HG02678 (cell line): ENCODE results near the gene NAV1.
"Not testable (repeated sequence)": the region's sequence is repeated elsewhere in the genome, so short reads cannot be mapped to it uniquely, and the experiment has no call there.

Experiments
- ATAC-seq: cut with Tn5 transposase; IDR thresholded peaks from one replicate; pipeline ENCODE4 v1.9.1; 2021; ENCODE audit warnings: mild to moderate bottlenecking, moderate library complexity; ENCODE audit not compliant: unreplicated experiment

The NAV1 gene

DNA sequence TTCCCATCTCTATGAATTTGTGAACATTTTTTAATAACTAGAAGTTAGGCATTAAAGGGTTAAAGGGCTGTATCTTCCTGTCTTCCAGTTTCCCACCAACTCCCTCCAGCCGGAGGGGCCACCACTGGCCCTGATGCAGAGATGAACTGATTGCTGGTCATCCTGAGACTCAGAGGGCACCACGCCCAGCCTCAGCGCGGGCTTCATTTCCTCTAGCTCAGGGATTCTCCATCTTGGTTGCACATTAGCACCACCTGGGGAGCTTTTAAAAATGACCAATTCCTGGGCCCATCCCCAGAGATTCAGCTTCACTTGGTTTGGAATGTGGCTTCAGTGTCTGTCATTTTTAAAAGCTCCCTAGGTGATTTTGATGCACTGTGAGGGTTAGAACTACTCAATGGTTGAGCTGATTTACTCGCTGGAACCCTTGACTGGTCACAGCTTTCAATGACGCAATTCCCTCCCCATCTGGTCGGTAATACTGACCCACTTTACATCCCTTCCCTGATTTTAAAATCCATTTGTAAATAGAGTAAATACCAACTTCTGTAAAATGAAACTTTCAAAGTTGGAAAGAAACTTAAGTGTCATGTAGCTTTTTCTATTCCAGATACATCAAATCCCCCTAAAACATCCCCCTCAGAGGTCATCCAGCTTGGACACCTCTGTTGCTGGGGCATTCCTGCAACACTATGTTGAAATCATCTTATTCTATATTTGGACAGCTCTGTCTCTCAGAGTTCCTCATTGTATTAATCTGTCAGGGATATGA, 5.1 kb downstream of the NAV1 start:
- ATAC-seq = no peak

DNA sequence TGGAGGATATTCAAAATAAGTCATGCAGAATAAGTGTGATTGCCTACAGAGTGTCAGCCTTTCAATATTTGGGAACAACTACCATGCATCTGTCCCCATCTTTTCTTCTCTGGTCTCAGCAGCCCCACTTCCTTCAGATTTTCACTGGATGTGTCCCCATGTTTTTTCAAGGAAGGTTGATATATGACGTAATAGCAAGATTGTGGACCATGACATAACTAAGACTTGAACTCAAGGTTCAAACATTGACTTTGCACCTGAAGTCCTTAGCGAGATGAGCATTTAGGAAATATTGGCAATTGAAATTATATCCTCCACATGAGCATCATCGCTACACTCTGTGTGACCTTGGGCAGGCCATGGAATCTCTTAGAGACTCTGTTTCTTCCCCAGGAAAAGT, 5.8 kb downstream of the NAV1 start:
- ATAC-seq = no peak

DNA sequence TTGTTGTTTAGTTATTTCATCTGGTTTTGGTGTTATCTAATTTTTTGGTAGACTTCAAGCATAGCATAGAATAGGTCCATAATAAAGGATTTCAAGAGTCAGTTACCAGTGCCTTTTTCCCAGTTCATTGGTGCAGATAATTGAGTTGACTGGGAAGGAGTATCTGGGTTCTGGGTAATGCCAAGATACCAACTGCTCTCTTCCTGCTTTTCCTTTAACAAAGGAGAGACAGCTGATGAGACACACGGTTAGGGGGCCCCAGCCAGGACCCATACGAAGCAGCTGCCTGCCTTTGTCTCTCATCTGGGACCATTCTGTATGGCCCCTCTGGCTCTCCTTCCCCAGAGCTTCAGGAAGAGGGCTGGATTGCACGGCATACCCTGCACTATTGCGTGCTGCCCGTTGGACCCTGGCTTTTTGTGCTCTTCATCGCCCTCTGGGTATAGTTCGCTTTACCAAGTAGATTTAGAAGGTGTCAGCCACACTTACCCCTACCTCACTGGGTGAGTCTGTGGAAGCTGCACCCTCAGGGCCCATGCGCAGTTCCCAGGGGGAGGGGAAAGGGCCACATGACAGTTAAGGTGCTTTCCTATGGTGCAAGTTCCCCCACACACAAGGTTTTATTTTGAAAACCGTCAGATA, 7.0 kb downstream of the NAV1 start:
- ATAC-seq = no peak

DNA sequence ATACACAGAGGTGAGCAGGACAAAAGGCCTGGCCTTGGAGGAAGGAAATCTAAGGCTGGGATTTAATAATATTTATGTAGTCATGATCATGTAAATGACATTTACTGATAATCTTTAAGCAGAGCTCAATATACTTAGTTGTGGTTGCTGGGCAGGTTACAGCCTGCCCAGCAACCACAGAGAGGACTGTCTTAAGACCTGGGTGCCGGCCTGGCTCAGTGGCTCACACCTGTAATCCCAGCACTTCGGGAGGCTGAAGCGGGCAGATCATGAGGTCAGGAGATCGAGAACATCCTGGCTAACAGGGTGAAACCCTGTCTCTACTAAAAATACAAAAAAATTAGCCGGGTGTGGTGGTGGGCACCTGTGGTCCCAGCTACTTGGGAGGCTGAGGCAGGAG, 10.6 kb downstream of the NAV1 start:
- not testable (repeated sequence) for ATAC-seq

DNA sequence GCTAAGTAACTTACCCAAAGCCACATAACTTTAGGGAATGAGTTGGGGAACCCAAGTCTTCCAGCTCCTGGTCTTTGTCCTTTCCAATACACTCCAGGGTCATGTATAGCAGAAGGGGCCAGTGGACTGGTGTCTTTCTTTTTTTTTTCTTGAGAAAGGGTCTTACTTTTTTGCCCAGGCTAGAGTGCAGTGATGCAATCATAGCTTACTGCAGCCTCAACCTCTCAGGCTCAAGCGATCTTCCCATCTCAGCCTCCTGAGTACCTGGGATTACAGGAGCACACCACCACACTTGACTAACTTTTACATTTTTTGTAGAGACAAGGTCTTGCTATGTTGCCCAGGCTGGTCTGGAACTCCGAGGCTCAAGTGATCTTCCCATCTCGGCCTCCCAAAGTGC, 12.2 kb downstream of the NAV1 start:
- ATAC-seq = no peak

DNA sequence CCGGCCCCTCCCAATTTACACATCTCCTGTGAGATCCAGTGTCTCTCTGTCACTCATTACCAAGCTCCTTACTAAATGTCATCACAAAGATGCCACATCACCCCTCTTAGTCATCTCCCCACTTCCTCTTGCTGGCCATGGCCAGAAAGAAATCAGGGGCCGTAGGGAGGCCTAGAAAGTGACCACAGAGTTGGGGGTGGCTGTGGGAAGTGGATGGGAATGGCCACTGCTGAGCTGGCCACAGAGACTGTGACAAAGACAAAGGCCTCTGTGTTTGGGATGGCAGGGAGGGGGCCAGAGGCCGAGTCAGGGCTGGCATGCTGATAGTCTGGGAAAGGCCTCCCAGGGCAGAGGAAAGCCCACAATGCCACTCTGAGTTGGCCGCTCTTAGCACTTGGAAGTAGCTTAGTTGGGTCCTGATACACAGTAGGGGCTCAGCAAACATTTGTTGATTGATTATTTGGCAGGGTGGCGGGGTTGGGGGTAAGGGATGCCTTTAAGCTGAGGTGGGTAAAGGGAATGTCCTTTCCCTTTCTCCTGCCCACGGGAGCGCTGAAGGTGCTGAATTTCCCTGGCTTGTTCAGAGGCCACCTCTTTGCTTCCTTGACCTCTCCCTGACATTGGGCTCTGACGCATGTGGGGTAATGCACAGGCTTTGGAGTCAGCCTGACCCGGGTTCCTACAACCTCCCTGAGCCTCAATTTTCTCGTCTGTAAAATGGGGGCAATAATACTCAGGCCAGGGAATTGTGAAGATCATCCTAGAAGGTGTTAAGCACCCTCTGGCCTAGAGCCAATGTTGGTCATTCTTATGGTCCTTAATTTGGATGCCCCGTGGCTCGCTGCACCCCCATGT, 13.2 kb downstream of the NAV1 start:
- no peak for ATAC-seq

DNA sequence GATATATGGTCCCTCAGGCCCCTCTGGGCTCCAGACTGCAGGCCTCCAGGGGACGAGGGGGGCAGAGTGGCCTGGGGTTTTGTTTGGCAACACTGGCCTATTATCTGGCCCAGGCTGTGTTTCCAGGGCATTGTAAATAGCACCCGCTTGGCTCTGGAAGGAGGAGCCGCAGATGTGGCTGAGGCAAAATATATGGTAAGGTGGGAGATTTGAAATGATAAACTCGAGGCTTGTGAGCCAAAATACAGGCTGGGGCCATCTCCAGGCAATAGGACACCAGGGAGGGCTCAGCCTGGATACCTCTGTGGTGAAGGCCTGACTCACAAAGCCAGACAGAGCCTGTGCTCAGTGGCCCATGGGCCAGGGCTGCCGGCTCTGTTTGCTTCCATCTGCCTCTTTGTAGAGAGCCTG, 14.0 kb downstream of the NAV1 start:
- no peak for ATAC-seq

DNA sequence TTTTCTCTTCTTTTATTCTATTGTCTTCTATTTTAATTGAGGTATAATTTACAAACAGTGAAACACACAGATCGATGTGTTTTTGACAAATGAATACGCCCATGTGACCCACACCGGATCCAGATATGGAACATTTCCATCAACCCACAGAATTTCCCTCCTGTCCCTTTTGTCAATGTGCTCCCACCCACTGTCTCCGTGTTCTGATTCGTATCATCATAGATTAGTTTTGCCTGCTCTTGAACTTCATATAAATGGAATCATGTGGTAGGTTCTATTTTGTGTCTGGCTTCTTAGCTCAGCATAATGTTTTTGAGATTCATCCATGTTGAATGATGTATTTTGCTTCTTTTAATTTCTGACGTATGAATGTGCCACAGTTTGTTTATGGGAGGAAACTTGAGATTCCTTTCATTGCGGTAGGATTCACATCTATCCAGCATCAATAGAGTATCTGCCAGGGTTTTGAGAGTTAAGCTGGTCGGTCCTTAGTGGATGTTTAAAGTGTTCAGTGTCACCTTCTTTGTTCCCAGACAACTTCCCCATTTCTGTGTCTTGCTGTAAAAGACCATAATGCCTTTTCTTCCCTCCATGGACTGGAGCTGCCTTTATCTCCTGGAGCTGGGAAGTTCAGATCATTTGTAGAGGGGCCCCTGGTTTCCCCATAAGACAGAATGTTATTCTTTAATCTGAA, 14.7 kb downstream of the NAV1 start:
- no peak for ATAC-seq

DNA sequence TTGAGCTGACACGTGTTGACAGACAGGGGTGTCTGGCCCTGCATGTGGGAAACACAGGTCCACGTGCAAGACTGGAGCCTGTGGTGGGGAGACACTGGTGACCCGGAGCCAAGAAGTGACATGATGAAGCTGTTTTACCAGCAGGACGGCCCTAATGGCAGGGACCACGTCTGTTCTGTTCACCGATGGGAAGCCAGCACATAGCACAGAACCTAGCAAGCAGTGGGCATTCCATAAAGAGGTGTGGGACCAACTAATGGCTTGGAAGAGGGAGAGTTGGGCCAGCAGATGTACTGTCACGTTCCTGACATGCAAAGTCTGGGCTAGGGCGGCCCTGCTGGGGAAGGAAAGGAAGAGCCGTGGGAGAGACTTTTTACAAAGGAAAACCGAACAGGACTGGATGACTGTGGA, 15.3 kb downstream of the NAV1 start:
- ATAC-seq = no peak

DNA sequence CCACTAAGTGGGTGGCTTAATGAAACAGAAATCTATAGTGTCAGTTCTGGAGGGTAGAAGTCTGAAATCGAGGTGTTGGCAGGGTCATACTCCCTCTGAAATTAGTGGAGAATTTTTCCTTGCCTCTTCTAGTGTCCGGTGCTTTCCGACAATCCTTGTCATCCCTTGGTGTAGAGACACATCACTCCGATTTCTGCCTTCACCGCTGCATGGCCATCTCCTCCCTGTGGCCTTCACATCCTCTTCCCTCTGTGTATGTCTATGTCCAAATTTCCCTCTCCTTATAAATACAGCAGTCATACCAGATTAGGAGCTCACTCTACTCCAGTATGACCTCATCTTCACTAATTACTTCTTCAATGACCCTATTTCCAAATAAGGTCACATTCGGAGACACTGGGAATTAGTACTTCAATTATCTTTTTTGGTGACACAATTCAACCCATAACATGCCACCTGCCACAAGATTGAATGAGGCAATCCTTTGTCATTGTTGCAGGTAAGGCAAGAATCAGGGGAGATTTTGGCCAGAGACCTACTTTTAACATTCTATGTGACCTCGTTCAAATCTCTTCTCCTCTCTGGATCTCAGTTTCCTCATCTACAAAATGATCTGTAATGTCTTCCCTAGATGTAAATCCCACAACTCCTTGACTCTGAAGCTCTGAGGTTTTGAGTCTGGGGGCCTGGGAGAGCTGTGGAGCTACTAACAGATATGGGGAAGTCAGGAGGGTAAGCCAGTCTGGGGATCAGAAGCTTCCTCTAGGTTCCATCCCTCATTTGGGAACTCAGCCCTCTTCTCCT, 16.1 kb downstream of the NAV1 start:
- ATAC-seq = no peak

DNA sequence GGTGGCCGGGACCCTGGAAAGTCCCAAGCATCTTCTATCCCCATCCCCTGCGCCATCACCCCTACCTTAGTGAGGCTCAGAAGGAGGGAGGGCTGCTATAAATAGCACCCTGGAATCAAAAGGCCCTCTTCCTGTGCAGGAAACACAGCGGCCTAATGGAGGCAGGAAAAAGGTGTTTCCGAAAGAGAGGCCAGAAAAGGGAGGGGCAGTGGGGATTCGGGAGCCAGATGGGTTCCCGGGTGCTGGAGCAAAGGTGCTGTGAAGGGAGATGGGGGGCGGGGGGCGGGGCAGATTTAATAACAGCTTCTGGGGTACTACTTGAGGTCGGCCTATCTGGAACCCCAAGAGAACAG, 16.6 kb downstream of the NAV1 start:
- ATAC-seq = no peak

DNA sequence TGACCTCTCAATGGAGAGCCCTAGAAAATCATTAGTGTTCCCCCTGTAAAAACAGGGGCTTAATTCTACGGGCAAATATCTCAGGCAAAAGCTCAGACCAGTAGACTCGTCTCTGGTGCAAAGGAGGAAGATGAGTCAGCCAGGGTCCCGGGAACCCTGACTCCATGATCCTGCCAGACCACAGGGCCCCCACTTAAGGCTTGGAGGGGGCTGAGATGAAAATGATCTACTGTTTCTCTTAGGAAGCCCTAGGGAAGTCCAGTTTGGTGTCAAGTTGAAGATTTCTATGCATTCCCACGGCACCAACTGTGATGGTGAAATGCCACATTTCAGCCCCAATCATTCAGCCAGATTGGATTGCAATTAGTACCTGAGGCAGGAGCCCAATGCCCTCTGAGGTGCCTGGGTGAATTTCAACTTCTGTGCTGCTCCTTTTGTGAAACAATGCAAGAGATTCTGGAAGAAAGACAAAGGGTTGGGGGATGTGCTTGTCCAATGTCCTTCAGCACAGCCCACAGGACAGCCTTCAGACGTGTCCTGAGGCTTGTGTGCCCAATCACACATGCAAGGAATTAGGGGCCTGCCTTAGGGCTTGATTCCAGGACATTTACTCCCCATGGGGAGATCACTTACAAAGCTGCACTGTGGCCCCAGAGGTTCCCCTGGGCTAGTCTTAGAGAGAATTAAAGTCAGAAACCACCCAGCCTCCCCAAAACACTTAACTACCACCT, 18.1 kb downstream of the NAV1 start:
- ATAC-seq = no peak

DNA sequence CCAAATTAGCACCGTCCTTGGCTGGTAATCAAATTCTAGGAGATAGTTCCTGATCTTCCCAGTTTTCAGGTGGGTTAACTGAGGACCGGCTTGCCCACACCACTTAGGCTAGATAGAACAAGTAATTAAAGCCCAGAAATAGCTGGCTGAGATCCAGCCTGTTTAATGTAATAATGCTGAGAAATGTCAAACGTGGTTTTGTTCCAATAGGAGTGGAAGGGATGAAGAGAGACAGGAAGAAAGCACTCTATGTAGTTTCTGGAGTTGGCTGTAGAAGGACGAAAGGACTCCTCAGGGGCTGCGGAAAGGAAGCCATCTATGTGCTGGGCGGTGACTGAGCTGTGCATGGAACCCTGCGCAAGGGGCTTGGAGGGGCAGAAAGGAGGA, 18.6 kb downstream of the NAV1 start:
- no peak for ATAC-seq

DNA sequence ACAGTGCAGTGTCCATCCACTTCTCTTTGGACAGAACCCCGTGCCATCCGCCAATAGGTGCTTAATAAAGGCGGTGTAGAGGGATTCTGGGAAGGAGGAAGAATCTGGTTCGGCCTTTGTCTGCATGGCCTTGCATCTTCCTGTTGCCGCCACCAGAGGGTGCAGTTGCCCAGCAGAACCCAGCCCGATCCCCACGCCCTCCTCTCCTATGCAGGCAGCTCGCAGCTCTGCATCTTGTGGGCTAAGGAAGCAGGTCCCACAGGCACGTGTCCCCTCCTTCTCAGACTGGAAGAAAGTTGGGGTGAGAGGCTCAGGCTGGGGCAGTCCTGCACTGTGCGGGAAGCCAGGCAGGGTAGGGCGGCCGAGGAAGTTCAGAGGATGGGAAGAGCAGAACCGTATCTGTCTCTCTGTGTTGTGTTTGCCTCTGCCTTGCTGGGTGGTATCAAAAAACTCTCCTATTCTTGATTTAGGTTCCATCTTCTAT, 20.8 kb downstream of the NAV1 start:
- ATAC-seq = no peak

DNA sequence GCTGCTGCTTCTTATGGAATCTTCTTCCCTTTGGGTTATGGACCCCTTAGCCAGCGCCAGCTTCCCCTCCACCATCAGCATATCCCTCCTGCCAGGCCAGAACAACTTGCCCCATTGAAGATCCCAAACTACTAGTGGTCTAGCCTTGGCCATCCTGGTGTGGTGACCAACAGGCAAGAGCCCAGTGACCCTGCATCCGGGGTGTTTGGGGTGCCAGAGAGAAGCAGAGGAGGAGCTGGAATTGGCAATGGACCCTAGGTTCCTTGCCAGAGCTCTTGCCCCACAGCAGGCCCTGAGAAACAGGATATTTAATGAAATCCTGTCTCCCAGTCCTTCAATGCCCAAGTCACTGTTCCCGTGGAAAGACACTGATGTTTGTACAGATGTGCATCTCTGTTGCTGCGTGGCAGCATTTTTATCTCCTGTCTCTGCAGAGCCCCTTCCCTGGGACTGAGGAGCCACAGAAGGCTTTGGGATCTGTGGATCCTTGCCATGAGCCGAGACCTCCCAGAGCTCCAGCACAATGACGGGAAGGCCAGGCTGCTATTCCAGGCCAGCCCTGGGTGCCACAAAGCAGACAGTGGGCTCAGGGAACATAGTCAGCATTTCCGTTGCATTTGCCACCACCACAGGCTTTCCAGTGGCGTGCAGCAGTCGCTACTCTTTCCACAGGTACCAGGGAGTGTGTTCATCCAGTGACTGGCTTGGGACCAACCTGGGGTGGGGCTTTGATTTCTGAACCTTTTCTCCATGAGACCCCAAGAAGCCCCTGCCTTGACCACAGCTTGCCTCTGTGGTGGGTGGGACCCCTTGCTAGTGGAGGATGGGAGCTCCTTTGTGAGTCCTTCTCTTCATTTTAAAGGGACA, 21.6 kb downstream of the NAV1 start:
- ATAC-seq = no peak

DNA sequence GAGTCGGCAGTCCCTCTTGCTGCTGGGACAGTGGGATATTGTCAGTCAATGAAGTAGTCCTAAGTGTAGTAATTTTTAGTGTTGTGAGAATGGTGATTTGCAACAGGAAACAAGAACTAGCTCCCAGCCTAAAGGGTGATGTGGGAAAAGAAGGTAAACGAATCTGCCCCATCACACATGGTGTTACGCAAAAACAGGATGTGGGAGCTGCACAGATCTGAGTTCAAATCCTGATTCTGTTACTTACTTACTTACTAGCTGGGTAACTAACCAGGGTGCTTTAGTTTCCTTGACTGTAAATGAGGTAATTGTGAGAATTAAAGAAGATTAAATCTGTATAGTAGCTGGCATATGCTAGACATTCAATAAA, 22.3 kb downstream of the NAV1 start:
- ATAC-seq = no peak

DNA sequence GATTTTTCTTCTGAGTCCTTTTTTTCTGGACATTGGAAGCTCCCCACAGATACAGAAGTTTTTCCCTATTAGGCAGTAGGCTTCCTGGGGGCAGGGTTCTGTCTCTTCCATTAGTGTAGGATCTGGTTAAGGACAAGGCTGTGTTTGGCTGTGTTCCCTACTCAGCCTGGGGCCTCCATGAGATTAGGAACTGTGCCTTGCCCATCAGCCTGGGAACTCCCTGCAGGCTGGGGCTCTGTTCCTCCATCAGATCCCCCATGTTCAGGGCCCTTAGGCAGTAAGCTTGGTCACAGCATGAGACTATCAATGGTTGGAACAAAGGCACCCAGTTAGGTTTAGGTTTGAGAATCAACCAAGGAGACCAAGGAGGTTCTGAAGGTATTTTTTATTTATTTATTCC, 22.7 kb downstream of the NAV1 start:
- no peak for ATAC-seq

DNA sequence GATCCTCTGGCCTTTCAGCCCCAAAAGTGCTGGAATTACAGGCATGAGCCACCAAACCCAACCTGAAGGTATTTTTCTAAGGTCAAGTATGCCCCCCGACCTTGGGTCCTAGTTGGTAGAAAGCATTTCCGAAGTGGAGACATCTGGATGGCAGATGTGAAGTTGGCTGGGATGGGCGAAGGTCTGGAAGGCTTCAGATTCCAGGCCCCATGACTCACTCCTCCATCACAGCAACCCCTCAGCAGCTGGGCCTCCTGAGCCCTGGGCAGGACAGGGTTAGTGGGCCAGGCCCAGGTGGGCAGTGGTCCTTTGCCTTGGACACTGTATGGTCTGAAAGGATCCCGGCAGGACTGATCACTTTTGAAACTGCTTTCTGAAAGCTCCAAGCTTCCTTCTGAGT, 23.3 kb downstream of the NAV1 start:
- ATAC-seq = no peak
